ENCODE data around the gene ABCA1.
"Not testable (repeated sequence)": the region's sequence is repeated elsewhere in the genome, so short reads cannot be mapped to it uniquely, and the experiment has no call there.

ABCA1 gene, protein sequence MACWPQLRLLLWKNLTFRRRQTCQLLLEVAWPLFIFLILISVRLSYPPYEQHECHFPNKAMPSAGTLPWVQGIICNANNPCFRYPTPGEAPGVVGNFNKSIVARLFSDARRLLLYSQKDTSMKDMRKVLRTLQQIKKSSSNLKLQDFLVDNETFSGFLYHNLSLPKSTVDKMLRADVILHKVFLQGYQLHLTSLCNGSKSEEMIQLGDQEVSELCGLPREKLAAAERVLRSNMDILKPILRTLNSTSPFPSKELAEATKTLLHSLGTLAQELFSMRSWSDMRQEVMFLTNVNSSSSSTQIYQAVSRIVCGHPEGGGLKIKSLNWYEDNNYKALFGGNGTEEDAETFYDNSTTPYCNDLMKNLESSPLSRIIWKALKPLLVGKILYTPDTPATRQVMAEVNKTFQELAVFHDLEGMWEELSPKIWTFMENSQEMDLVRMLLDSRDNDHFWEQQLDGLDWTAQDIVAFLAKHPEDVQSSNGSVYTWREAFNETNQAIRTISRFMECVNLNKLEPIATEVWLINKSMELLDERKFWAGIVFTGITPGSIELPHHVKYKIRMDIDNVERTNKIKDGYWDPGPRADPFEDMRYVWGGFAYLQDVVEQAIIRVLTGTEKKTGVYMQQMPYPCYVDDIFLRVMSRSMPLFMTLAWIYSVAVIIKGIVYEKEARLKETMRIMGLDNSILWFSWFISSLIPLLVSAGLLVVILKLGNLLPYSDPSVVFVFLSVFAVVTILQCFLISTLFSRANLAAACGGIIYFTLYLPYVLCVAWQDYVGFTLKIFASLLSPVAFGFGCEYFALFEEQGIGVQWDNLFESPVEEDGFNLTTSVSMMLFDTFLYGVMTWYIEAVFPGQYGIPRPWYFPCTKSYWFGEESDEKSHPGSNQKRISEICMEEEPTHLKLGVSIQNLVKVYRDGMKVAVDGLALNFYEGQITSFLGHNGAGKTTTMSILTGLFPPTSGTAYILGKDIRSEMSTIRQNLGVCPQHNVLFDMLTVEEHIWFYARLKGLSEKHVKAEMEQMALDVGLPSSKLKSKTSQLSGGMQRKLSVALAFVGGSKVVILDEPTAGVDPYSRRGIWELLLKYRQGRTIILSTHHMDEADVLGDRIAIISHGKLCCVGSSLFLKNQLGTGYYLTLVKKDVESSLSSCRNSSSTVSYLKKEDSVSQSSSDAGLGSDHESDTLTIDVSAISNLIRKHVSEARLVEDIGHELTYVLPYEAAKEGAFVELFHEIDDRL (N-terminal part only)

DNA sequence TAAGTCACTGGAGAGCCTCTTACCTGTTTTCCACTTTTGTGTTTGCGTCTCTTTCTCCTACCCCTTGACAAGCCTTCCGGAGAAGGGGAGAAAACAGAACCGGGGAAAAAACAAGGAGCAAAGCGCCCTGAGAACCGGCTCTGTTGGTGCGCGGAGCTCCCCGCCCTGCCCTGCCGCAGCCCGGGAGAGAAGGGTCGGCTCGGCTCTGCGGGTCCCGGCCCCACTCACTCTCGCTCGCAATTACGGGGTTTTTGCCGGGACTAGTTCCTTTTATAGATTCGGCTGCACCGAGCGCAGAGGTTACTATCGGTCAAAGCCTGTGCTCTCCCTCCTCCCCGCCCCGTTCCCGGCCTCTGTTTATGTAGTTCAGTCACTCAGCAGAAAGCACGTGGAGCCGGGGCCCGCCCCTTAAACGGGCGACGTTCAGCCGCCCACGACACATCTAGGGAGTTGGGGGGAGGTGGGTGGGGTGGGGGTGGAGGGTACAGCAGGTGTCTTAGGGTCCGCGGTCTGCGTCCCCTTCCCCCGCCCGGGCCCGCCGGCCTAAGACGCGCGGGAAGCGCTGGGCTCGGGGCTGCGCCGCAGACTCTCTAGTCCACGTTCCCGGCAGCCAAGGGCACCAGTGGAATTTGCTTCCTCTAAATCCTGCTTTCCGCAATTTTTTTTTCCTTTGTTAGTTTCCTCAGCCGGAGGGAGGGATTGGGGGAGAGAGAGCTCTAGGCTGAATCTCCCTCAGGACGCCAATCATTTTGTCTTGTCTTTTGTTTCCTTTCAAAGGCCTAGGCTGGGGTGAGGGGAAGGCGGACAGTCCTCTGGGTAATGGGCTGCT is at the start of gene ABCA1:
Gene ABCA1 (minus strand): TSS at position 244 of the 829 bp plus-strand sequence. CDS start 24,476 bp downstream, outside the sequence.
- DNase-seq, result peak; percentile 58

DNA sequence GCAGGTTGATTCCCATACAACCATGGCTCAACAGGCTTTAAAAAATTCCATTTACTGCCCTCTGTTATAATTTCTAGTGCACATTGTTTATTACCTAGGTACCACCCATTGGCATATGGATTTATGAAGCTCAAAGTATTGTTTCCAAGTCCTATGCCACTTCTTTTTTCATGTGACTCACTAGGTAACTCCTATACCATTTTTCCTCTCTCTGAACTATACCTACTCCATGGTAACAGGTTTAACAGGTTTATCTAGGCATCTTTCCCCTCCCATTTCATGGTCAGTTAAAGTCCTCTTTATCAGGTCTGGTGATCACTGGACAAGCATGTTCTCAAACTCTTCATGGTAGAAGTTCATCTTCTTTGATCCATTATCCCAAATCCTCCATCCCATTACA is 49.6 kb upstream of the ABCA1 start:
- no peak for DNase-seq

DNA sequence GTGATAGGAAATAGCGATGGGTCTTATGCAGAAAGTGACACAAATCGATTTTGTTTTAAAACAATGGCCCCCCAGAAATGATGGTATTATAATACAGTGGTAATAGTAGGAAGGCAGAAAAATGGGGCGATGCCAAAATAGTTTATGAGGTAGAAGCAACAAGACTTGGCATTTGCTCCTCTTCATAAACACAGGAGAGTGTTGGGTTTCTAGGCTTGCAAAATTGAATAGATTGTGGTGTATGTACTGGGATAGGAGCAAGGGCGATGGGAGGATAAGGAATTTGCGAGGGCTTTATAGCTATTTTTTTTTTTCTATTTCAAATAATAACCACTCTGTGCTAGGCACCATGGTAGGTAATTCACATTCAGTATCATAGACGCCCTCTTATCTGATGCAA is 49.2 kb upstream of the ABCA1 start:
- no peak for DNase-seq

DNA sequence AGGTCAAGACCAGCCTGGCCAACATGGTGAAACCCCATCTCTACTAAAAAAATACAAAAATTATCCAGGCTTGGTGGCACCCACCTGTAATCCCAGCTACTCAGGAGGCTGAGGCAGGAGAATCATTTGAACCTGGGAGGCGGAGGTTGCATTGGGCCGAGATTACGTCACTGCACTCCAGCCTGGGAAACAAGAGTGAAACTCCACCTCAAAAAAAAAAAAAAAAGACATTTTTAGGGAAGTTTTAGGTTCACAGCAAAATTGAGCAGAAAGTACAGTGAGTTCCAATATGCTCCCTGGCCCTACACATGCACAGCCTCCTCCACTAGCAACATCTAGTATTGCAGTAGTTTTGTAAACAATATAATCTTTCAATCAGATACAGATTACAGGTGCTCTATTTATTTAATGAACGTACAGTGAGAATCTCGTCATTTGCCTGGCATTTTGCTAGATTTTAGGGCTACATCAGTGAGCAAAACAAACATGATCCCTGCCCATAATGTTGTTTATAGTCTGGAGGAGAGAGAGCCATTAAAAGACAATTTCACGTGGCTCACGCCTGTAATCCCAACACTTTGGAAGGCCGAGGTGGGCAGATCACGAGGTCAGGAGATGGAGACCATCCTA is 48.1 kb upstream of the ABCA1 start:
- not testable (repeated sequence) for DNase-seq

DNA sequence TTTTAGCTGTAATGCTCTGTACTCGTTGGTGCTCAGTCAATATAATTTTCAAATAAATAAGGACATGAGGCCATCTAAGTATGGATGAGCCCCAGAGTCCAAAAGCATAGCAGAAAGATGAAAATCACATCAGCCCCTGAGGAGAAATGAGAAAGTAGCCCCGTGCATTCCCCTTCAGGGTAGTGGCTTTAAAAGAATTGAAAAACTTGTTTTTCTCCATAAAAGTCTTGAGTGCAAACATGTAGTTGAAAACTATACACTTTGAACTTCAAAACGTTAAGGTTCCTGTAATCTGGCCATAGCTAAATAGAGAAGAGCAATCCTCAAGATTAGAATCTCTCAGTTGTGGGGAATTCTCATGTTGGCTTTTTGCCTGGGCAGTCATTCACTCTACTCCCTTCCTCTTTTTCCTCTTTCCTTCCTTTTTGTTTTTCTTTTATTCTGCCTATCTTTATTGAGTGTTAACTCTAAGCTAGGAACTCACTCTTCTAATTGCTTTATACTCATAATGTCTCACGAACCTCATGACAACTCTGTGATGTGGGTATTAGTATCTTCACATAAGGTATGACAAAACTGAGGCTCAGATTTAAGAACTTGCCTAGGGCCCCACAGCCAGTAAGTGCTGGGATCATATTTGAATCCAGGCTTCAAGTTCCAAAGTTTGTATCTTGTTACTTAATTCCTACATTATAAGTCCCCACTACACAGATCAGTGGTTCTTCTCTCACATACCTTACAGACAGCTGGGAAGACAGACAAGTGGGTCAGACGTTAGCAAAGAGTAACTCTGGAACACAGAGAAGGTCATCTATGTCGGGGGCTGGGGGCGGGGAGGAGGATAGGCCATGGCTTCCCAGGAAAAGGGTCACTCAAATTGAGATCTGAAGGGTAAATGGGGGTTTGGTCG is 46.4 kb upstream of the ABCA1 start:
- DNase-seq, result no peak

- no peak for DNase-seq
These were observed 44.4 kb upstream of the ABCA1 start for GRCh38 chr9:104972242-104972866.

- no peak for DNase-seq
These were observed 43.6 kb upstream of the ABCA1 start for GRCh38 chr9:104971511-104971910.

GRCh38 chr9:104970271-104970987 is 42.5 kb upstream of the ABCA1 start:
- DNase-seq, result no peak

- no peak for DNase-seq
These were observed 41.2 kb upstream of the ABCA1 start for GRCh38 chr9:104969116-104969515.

GRCh38 chr9:104968025-104968982 is 40.3 kb upstream of the ABCA1 start:
- DNase-seq, result peak; percentile 79

DNA sequence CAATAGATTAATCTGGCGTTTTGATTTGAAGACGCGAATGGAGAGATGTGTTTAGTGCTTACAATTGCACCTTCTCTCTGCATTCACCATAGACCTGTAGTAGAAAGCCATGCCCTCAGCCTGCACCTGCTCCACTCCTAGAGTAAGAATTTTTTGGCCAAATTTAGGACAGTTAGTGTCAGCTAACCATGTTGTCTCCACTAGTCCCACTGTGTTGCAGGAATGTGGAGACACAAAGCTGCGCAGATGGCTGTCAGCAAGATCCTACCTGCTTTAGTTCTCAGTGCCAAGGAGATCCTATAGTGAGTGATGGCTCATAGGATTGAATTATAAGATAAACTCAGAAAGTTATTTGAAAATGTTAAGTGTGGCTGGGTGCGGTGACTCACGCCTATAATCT is 35.1 kb upstream of the ABCA1 start:
- DNase-seq, result no peak

- DNase-seq, result no peak
These were observed 33.9 kb upstream of the ABCA1 start for GRCh38 chr9:104961701-104962359.

- DNase-seq, result peak; percentile 16
These were observed 33.3 kb upstream of the ABCA1 start for GRCh38 chr9:104961238-104961637.

DNA sequence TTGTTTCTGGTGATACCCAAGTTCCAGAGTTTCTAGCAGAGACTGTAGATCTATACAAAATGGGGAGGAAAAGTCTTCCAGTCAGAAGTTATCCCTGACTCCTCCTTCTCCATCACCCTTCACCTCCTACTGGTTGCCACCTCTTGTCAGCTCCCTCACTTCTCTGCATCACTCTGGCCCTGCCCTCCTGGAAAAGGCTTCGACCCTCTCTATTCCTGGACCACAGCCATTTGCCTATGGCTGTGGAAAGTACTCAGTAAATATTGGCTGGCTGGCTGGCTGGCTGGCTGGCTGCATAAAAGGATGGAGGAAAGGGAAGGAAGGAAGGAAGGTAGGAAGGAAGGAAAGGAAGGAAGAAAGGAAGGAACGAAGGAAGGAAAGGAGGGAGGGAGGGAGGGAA is 32.7 kb upstream of the ABCA1 start:
- DNase-seq, result no peak

- no peak for DNase-seq
These were observed 30.8 kb upstream of the ABCA1 start for GRCh38 chr9:104958751-104959150.

- DNase-seq, result not testable (repeated sequence)
These were observed 30.1 kb upstream of the ABCA1 start for GRCh38 chr9:104958006-104958405.

GRCh38 chr9:104951487-104951886 is 23.5 kb upstream of the ABCA1 start:
- no peak for DNase-seq

DNA sequence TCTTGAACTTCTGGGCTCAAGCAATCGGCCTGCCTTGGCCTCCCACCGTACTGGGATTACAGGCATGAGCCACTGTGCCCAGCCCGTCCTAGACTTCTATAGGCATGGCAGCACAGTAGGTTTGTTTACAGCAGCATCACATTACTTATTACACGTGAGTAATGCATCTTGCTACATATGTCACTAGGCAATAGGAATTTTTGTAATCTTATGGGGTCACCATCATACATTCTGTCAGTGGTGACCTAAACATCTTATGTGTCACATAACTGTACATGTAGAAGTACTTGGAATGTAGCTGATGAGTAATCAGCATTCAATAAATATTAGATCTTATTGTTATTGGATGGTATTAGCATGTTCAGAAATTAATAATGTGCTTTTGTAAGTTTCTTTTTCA is 22.9 kb upstream of the ABCA1 start:
- DNase-seq, result no peak
